A673 (cell line): ENCODE results near the gene EFTUD2. TPM values are rescaled to one million over a fixed set of nuclear protein-coding genes. Genes with fewer than 3 reads are reported as not detected.

ENCODE experiments used
- BruUV-seq: library from RNA; stranded (reverse); fragments of 400-500 nt; replicated peaks from 2 replicates; lab custom pipeline; 2021; lab: Mats Ljungman, UMichigan
- CTCF ChIA-PET: fragments of 300-600 bp; sonication (Branson Sonifier 250); formaldehyde crosslinking; loops from one replicate; lab custom pipeline; 2022; ENCODE audit warnings: antibody characterized with exemption; lab: Charles Lee
- POLR2A ChIA-PET: fragments of 300-600 bp; sonication (Branson Sonifier 250); formaldehyde crosslinking; loops from one replicate; lab custom pipeline; 2022; ENCODE audit warnings: antibody characterized with exemption; ENCODE audit not compliant: low non-redundant PET; lab: Charles Lee
- DNase-seq: peaks from one replicate; pipeline ENCODE4 v3.0.0-alpha.2; 2015; ENCODE audit warnings: low spot score
- H3K27ac ChIP-seq: fragments of 200-600 bp; sonication (generic); 2 replicates; pipeline ENCODE4 v1.5.1; 2016; ENCODE audit warnings: mixed run types, low read depth, mild to moderate bottlenecking, mixed read lengths, antibody characterized with exemption, low read length; ENCODE audit not compliant: poor library complexity, severe bottlenecking
- H3K27me3 ChIP-seq: fragments of 200-600 bp; sonication (generic); replicated peaks from 2 replicates; pipeline ENCODE4 v1.6.1; 2017; ENCODE audit warnings: mixed run types, low read depth, mild to moderate bottlenecking, mixed read lengths, antibody characterized with exemption, low read length; ENCODE audit not compliant: insufficient read depth, poor library complexity
- H3K36me3 ChIP-seq: fragments of 200-600 bp; sonication (generic); 2 replicates; pipeline ENCODE4 v1.6.1; 2016; ENCODE audit warnings: mixed run types, mild to moderate bottlenecking, mixed read lengths, antibody characterized with exemption, low read length; ENCODE audit not compliant: insufficient read depth, poor library complexity, severe bottlenecking
- H3K4me1 ChIP-seq: fragments of 200-600 bp; sonication (generic); 2 replicates; pipeline ENCODE4 v1.6.1; 2017; ENCODE audit warnings: mixed run types, mild to moderate bottlenecking, mixed read lengths, antibody characterized with exemption, low read length; ENCODE audit not compliant: insufficient read depth, poor library complexity, severe bottlenecking
- H3K4me3 ChIP-seq: fragments of 200-600 bp; sonication (generic); 2 replicates; pipeline ENCODE4 v1.5.1; 2016; ENCODE audit warnings: low read depth, mixed run types, mild to moderate bottlenecking, mixed read lengths, low read length; ENCODE audit not compliant: poor library complexity, severe bottlenecking
- H3K9me3 ChIP-seq: fragments of 200-600 bp; sonication (generic); 2 replicates; pipeline ENCODE4 v1.6.1; 2016; ENCODE audit warnings: mixed run types, low read depth, mild to moderate bottlenecking, mixed read lengths, antibody characterized with exemption, low read length; ENCODE audit not compliant: poor library complexity, severe bottlenecking
- EZH2 ChIP-seq: fragments of 200-600 bp; sonication (generic); IDR thresholded peaks from 2 replicates; pipeline ENCODE4 v1.6.1; 2017; ENCODE audit warnings: borderline replicate concordance, low read depth, mild to moderate bottlenecking, mixed read lengths, antibody characterized with exemption, low read length; ENCODE audit not compliant: poor library complexity, severe bottlenecking
- intact Hi-C: fragments of 100-400 bp; cut with micrococcal nuclease; formaldehyde crosslinking; loops from one replicate; pipeline ENCODE4 v1.10.0; 2022; ENCODE audit not compliant: unreplicated experiment
- total RNA-seq: library from RNA; stranded (reverse); gene quantifications from 2 replicates; pipeline ENCODE4 v1.2.3, GENCODE V29; 2021
- TF ChIP-seq, protein P1 (sequence below): fragments of 300-800, 200-600 bp; sonication (generic); conservative IDR thresholded peaks from 2 replicates; pipeline ENCODE4 v1.5.1; 2017; ENCODE audit warnings: low read depth, mild to moderate bottlenecking, antibody characterized with exemption, low read length, moderate library complexity, mixed read lengths

Gene EFTUD2
- total RNA-seq, 1 experiment from 2014 or later: 144 TPM

DNA sequence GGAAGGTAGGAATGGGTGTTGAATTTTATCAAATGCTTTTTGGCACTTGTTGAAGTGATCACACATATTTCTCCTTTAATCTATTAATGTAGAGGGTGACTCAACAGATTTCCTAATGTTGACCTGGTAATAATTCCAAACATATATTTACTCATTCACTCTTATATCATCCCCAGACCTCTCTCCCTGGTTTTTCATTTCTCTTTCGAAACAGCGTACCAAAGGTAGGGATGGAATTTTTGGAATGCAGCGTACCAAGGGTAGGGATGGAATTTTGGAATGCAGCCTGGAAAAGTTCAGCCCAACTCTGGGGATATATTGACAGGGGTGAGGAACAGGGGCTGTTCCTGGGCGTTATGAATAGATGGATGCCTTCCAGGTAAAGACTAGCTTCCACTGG, 41.1 kb upstream of the EFTUD2 start:
- POLR2A ChIA-PET: interaction anchor here (0.6 kb wide), 1 partner anchor 11 kb away, joined by 3 read pairs; no protein-coding TSS in a partner anchor
- H3K4me3 ChIP-seq: no peak overlapping the region
- no TSS peak for BruUV-seq
- no peak overlapping the region for H3K27ac ChIP-seq
- no peaks in the 10 kb centered on the region for H3K27me3 ChIP-seq
- no peaks in the 10 kb centered on the region for H3K9me3 ChIP-seq
- CTCF ChIA-PET: no interaction called here
- peaks cover 21% of the 10 kb centered on the region for H3K36me3 ChIP-seq
- intact Hi-C loops: no loop called here
- TF ChIP-seq, protein P1, sequence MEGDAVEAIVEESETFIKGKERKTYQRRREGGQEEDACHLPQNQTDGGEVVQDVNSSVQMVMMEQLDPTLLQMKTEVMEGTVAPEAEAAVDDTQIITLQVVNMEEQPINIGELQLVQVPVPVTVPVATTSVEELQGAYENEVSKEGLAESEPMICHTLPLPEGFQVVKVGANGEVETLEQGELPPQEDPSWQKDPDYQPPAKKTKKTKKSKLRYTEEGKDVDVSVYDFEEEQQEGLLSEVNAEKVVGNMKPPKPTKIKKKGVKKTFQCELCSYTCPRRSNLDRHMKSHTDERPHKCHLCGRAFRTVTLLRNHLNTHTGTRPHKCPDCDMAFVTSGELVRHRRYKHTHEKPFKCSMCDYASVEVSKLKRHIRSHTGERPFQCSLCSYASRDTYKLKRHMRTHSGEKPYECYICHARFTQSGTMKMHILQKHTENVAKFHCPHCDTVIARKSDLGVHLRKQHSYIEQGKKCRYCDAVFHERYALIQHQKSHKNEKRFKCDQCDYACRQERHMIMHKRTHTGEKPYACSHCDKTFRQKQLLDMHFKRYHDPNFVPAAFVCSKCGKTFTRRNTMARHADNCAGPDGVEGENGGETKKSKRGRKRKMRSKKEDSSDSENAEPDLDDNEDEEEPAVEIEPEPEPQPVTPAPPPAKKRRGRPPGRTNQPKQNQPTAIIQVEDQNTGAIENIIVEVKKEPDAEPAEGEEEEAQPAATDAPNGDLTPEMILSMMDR: no peak
- TF ChIP-seq EZH2: no peak
- H3K4me1 ChIP-seq: no peaks in the 10 kb centered on the region
- no peak for DNase-seq

DNA sequence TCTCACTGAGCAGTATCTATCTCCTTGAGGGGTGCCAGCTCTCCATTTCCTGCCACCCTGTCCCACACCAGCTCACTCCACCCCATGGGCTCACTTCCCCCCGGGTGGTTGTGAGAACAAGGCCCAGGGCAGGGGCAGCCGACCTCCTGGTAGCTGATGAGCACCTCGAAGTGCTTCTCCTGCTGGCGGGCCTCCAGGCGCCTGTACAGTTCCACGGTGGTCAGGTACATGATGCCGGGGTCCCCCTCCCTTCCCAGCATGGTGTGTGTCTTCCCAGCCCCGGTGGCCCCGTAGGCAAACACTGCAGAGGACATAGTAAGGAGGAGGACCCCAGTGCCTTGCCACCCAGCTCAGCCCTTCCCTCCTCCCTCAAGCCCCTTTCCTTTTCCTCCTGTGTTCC, 35.9 kb upstream of the EFTUD2 start:
- BruUV-seq: no TSS peak
- no peaks in the 10 kb centered on the region for H3K9me3 ChIP-seq
- no peaks in the 10 kb centered on the region for H3K27me3 ChIP-seq
- POLR2A ChIA-PET: interaction anchor here (0.6 kb wide), 1 partner anchor 48 kb away, joined by 8 read pairs; no protein-coding TSS in a partner anchor
- intact Hi-C loops: no loop called here
- DNase-seq: no peak
- TF ChIP-seq EZH2: no peak
- TF ChIP-seq, protein P1: no peak
- CTCF ChIA-PET: no interaction called here
- H3K36me3 ChIP-seq: peaks cover 47% of the 10 kb centered on the region
- H3K27ac ChIP-seq: no peak overlapping the region
- no peaks in the 10 kb centered on the region for H3K4me1 ChIP-seq
- no peak overlapping the region for H3K4me3 ChIP-seq

DNA sequence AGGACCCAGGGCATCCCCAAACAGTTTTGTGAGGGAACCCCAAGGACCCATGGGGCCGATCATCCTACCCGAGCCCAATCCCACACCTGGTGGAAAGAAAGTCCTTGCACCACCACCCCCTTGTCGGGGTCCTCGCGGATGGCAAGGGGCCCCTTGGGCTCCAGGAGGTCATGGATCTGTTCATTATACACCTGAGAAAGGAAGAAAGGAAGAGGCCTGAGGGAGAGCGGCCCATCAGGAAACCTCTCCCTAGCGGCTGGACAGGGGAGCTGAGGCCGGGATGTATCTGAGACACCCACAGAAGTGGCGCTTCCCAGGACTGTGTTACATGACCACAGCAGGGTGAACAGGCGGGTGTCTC, 35.5 kb upstream of the EFTUD2 start:
- H3K4me3 ChIP-seq: no peak overlapping the region
- POLR2A ChIA-PET: no interaction called here
- TF ChIP-seq, protein P1: no peak
- no peak for TF ChIP-seq EZH2
- no peak overlapping the region for H3K27ac ChIP-seq
- no peak for DNase-seq
- no TSS peak for BruUV-seq
- CTCF ChIA-PET: no interaction called here
- H3K9me3 ChIP-seq: no peaks in the 10 kb centered on the region
- no peaks in the 10 kb centered on the region for H3K4me1 ChIP-seq
- intact Hi-C loops: no loop called here
- peaks cover 51% of the 10 kb centered on the region for H3K36me3 ChIP-seq
- no peaks in the 10 kb centered on the region for H3K27me3 ChIP-seq
